Measurements from ENCODE around the gene STK11. TPM values are rescaled to one million over a fixed set of nuclear protein-coding genes. Genes with fewer than 3 reads are reported as not detected.
A peak's percentile ranks its signal among the peaks of the same experiment; 100 is the strongest.

Gene STK11
- total RNA-seq, 4 donors from 2014 or later, result 56.8 to 80.7 (median 60.9) TPM

DNA sequence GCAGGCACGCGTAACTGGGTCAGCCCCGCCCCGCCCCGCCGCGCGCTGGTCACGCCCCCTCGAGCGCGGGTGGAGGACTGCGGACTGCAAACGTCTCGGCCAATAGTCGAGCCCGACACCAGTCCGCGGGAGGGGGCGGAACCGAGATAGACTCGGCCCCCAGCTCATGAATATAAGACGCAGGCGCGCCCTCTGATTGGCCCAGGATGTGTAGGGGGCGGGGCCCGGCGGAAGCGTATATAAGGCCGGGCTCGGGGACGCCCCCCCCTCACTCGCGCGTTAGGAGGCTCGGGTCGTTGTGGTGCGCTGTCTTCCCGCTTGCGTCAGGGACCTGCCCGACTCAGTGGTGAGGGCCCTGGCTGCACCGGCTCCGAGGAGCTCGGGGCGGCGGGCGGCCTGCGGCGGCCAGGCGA, 63.5 kb downstream of the STK11 start, which contains the start of gene CIRBP:
TSS of gene CIRBP (plus strand) at position 268 of the 413 bp plus-strand sequence. CDS start 1,602 bp downstream, outside the sequence.
- H3K4me1 ChIP-seq, result peaks cover 0 to 89% (median 75%) of the 10 kb centered on the region in 3 donors
- no peaks in the 10 kb centered on the region for H3K9me3 ChIP-seq
- H3K27ac ChIP-seq, result peak within 1 kb of the TSS; percentile 77 to 100 (median 99)
- no CpG with 5 or more reads among the region's 50 CpGs for WGBS, 2 donors (ENCODE audit: low coverage in 1 of 2)
- H3K4me3 ChIP-seq, result peak within 1 kb of the TSS; percentile 55 to 96
- ATAC-seq, result peak; percentile 88
- no peaks in the 10 kb centered on the region for H3K27me3 ChIP-seq
- TF ChIP-seq EP300 (IDR thresholded peaks at IDR 0.05) (no peak), POLR2AphosphoS5 (IDR thresholded peaks at IDR 0.05) (peak; percentile 100), POLR2A (IDR thresholded peaks at IDR 0.05) (peak; percentile 100)
- TF ChIP-seq, protein P1, sequence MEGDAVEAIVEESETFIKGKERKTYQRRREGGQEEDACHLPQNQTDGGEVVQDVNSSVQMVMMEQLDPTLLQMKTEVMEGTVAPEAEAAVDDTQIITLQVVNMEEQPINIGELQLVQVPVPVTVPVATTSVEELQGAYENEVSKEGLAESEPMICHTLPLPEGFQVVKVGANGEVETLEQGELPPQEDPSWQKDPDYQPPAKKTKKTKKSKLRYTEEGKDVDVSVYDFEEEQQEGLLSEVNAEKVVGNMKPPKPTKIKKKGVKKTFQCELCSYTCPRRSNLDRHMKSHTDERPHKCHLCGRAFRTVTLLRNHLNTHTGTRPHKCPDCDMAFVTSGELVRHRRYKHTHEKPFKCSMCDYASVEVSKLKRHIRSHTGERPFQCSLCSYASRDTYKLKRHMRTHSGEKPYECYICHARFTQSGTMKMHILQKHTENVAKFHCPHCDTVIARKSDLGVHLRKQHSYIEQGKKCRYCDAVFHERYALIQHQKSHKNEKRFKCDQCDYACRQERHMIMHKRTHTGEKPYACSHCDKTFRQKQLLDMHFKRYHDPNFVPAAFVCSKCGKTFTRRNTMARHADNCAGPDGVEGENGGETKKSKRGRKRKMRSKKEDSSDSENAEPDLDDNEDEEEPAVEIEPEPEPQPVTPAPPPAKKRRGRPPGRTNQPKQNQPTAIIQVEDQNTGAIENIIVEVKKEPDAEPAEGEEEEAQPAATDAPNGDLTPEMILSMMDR (IDR thresholded peaks at IDR 0.05), result peak in 2 of 4 experiments; percentile 14 to 22
- H3K36me3 ChIP-seq, result peaks cover 0 to 33% of the 10 kb centered on the region in 2 donors

DNA sequence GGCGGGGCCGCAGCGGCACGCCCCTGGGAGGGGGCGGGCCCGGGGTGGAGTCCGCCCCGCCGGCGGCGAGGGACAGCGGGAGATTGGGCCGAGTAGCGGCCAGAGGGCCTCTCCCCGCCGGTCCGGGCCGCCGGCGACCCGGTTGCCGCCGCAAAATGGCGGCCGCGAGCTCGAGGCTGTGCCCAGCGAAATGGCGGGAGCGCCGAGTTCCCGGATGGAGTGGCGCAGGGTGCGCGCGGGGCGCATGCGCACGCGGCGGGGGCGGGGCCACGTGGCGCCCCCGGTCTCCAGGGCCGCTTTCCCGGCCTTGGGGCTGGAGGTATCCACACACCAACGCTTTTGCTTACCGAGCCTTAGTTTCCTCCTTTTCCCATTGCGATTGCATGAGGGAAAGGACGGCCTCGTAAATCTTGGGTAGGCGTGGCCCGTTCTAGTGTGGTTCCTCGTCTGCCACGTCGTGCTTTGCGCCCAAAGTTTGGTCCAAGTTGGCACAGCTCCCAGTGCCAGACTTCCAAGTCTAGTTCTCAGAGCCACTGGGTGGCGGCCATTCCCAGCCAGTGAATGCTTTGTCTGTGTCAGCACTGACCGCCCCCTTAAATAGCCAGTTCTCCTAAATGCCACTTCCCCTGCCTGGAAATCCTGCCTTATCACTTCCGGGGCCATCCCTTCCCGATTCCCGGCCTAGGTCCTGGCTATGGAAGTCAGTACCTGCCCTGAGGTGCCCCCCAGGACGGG, 64.1 kb downstream of the STK11 start:
- 0% methylated on average over 12 of the region's 64 CpGs; no CpG with 5 or more reads in 1 of the 2 donors for WGBS, 2 donors (ENCODE audit: low coverage in 1 of 2)
- peaks cover 1 to 94% (median 81%) of the 10 kb centered on the region in 3 donors for H3K4me1 ChIP-seq
- ATAC-seq, result peak; percentile 62
- no peaks in the 10 kb centered on the region for H3K9me3 ChIP-seq
- H3K27me3 ChIP-seq, result no peaks in the 10 kb centered on the region
- peak overlapping the region; percentile 77 to 100 (median 99) for H3K27ac ChIP-seq
- TF ChIP-seq POLR2AphosphoS5 (IDR thresholded peaks at IDR 0.05), result peak; percentile 88
- TF ChIP-seq POLR2A (IDR thresholded peaks at IDR 0.05), result peak in 1 of 2 donors; percentile 49
- no peak for TF ChIP-seq EP300 (IDR thresholded peaks at IDR 0.05)
- H3K36me3 ChIP-seq, result peaks cover 0 to 39% of the 10 kb centered on the region in 2 donors
- H3K4me3 ChIP-seq, result peak overlapping the region; percentile 55 to 96

DNA sequence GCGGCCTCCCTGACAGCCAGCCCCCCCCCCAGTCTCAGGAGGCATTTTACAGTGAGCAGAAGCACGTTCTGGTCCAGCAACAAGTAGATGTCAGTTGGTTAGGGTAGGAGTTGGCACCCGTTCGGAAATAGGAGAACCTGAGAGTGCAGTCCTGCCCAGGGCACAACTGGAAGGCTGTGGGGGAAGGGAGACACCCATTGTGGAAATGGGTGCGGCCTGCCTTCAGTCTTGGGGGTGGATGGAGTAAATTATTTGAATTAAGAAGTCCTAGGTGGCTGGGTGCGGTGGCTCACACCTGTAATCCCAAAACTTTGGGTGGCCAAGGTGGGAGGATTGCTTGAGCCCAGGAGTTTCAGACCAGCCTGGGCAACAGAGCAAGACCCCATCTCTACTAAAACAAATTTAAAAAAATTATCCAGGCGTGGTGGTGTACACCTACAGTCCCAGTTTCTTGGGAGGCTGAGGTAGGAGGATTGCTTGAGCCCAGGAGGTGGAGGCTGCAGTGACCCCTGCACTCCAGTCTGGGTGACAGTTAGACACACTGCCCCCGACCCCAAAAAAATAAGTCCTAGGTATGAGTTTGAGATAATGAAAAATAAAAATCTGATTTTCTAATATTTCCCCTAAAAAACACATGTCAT, 64.8 kb downstream of the STK11 start:
- peaks cover 0 to 43% of the 10 kb centered on the region in 2 donors for H3K36me3 ChIP-seq
- H3K27ac ChIP-seq, result peak overlapping the region; percentile 77 to 100 (median 99)
- TF ChIP-seq, protein P1 (IDR thresholded peaks at IDR 0.05), result no peak
- TF ChIP-seq POLR2AphosphoS5 (IDR thresholded peaks at IDR 0.05) (no peak), EP300 (IDR thresholded peaks at IDR 0.05) (no peak), POLR2A (IDR thresholded peaks at IDR 0.05) (no peak)
- H3K4me1 ChIP-seq, result peaks cover 3 to 93% (median 81%) of the 10 kb centered on the region in 3 donors
- 29 to 32% methylated on average over 3 to 5 of the region's 8 CpGs for WGBS, 2 donors (ENCODE audit: low coverage in 1 of 2)
- H3K27me3 ChIP-seq, result no peaks in the 10 kb centered on the region
- H3K9me3 ChIP-seq, result no peaks in the 10 kb centered on the region
- ATAC-seq, result no peak
- peak overlapping the region; percentile 55 to 96 for H3K4me3 ChIP-seq

DNA sequence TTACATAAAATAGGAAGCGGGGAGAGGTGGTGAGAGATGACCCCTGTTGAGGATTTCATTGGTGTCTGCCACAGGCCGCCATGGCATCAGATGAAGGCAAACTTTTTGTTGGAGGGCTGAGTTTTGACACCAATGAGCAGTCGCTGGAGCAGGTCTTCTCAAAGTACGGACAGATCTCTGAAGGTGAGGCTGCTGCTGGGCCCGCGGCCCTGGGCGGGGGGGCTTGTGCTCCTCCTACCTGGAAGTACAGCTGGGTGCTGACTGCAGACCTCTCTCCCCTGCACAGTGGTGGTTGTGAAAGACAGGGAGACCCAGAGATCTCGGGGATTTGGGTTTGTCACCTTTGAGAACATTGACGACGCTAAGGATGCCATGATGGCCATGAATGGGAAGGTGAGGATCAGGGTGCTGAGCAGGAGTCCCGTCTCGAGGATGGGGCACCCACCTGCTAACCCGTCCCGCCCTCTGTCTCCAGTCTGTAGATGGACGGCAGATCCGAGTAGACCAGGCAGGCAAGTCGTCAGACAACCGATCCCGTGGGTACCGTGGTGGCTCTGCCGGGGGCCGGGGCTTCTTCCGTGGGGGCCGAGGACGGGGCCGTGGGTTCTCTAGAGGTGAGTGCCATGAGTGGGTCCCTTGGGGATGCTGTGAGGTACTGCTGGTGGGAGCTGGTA, 65.4 kb downstream of the STK11 start:
- Histone ChIP-seq H3K4me3 (peak overlapping the region; percentile 2 to 96), H3K27ac (peak overlapping the region in 3 of 4 donors; percentile 99 to 100 (median 99)), H3K4me1 (peaks cover 3 to 88% (median 74%) of the 10 kb centered on the region in 3 donors), H3K9me3 (no peaks in the 10 kb centered on the region), H3K27me3 (no peaks in the 10 kb centered on the region), H3K36me3 (peaks cover 0 to 43% of the 10 kb centered on the region in 2 donors)
- no peak for ATAC-seq
- 40 to 45% methylated on average over 4 of the region's 26 CpGs for WGBS, 2 donors (ENCODE audit: low coverage in 1 of 2)
- TF ChIP-seq, protein P1 (IDR thresholded peaks at IDR 0.05), result no peak
- TF ChIP-seq EP300 (IDR thresholded peaks at IDR 0.05) (no peak), POLR2AphosphoS5 (IDR thresholded peaks at IDR 0.05) (no peak), POLR2A (IDR thresholded peaks at IDR 0.05) (no peak)

Data from gastroesophageal sphincter (tissue), 4 donors.